DND-41 (cell line): ENCODE measurements around the gene TDRD9.

ENCODE experiments used
- CTCF ChIP-seq: IDR thresholded peaks from 2 replicates; pipeline ENCODE4 v1.5.1; 2012; ENCODE audit warnings: borderline replicate concordance, low read length, moderate library complexity, mild to moderate bottlenecking; ENCODE audit not compliant: poor library complexity, severe bottlenecking; ENCODE audit errors: extremely low read depth
- EZH2 ChIP-seq: IDR thresholded peaks from 3 replicates; pipeline ENCODE4 v1.6.1; 2012; ENCODE audit warnings: borderline replicate concordance, low read depth, mild to moderate bottlenecking, moderate library complexity, low read length, inconsistent platforms; ENCODE audit not compliant: severe bottlenecking

- no peak for TF ChIP-seq CTCF
- no peak for TF ChIP-seq EZH2
Measured at GRCh38 chr14:104073764-104074163, 145.5 kb downstream of the TDRD9 start.
